Measurements from ENCODE around the gene TYRO3.
"Not testable (repeated sequence)": the region's sequence is repeated elsewhere in the genome, so short reads cannot be mapped to it uniquely, and the experiment has no call there.

TYRO3 gene

GRCh38 chr15:41577863-41578735, 19.1 kb downstream of the TYRO3 start:
- DNase-seq = no peak

DNA sequence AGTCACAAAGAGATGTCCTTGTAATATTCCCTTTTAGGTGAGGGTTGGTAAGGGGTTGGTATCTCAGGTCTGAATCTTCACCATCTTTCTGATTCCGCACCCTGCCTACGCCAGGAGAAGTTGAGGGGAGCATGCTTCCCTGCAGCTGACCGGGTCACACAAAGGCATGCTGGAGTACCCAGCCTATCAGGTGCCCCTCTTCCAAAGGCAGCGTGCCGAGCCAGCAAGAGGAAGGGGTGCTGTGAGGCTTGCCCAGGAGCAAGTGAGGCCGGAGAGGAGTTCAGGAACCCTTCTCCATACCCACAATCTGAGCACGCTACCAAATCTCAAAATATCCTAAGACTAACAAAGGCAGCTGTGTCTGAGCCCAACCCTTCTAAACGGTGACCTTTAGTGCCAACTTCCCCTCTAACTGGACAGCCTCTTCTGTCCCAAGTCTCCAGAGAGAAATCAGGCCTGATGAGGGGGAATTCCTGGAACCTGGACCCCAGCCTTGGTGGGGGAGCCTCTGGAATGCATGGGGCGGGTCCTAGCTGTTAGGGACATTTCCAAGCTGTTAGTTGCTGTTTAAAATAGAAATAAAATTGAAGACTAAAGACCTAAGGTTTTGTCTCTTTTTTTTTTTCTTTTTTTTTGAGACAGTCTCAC, 19.8 kb downstream of the TYRO3 start:
- no peak for DNase-seq

DNA sequence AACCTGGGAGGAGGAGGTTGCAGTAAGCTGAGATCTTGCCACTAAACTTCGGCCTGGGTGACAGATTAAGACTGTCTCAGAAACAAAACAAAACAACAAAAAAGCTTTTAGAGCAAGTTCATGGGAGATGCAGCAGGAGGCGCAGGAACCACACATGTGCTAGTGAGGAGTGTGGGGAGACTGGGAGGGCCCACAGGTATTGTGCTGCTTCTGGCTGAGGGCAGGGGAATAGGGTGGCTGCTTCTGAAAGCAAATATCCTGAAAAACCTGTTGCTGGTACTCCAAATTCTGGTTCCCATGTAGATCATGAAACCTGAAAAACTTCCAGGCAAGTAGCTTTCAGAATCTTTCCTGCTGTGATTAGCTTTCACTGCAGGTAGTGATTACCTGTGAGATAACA, 22.1 kb downstream of the TYRO3 start:
- DNase-seq = no peak

GRCh38 chr15:41583795-41584194, 24.8 kb downstream of the TYRO3 start:
- no peak for DNase-seq

GRCh38 chr15:41584636-41585126, 25.7 kb downstream of the TYRO3 start:
- no peak for DNase-seq

- no peak for DNase-seq
These were observed 26.4 kb downstream of the TYRO3 start for GRCh38 chr15:41585127-41586047.

DNA sequence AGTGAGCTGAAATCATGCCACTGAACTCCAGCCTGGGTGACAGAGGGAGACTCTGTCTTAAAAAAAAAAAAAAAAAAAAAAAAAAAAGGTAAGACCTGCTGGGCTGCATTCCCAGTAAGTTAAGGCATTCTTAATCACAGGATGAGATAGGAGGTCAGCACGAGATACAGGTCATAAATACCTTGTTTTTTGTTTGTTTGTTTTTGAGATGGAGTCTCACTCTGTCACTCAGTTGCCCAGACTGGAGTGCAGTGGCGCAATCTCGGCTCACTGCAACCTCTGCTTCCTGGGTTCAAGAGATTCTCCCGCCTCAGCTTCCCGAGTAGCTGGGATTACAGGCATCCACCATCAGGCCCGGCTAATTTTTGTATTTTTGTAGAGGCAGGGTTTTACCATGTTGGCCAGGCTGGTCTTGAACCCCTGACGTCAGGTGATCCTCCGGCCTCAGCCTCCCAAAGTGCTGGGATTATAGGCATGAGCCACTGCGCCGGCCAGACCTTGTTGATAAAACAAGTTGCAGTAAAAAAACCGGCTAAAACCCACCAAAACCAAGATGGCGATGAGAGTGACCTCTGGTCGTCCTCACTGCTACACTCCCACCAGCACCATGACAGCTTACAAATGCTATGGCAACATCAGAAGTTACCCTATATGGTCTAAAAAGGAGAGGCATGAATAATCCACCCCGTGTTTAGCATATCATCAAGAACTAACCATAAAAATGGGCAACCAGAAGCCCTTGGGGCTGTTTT, 27.7 kb downstream of the TYRO3 start:
- DNase-seq = not testable (repeated sequence)

DNA sequence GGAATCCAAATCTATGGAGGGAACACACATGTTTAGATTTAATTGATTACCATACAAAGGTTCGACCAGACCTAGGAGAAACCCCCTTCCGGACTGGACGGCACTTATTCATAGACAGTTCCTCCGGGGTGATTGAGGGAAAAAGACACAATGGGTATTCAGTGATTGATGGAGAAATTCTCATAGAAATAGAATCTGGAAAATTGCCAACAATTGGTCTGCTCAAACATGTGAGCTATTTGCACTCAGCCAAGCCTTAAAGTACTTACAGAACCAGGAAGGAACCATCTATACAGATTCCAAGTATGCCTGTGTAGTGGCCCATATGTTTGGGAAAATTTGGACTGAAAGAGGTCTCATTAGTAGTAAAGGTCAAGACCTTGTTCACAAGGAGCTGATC, 30.0 kb downstream of the TYRO3 start:
- DNase-seq = not testable (repeated sequence)

DNA sequence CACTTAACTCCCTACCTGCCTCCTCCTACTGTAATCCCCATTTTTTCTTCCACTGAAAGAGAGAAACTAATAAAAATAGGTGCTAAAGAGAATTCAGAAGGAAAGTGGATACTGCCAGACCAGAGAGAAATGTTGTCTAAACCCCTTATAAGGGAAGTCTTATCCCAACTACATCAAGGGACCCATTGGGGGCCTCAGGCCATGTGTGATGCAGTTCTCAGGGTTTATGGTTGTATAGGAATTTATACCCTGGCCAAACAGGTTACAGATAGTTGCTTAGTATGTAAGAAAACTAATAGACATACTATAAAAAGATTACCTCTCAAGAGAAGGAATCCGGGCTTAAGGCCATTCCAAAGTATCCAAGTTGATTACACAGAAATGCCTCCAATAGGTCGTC, 30.6 kb downstream of the TYRO3 start:
- DNase-seq = not testable (repeated sequence)

- not testable (repeated sequence) for DNase-seq
These were observed 32.2 kb downstream of the TYRO3 start for GRCh38 chr15:41591217-41591616.

GRCh38 chr15:41592718-41593117, 33.7 kb downstream of the TYRO3 start:
- not testable (repeated sequence) for DNase-seq

DNA sequence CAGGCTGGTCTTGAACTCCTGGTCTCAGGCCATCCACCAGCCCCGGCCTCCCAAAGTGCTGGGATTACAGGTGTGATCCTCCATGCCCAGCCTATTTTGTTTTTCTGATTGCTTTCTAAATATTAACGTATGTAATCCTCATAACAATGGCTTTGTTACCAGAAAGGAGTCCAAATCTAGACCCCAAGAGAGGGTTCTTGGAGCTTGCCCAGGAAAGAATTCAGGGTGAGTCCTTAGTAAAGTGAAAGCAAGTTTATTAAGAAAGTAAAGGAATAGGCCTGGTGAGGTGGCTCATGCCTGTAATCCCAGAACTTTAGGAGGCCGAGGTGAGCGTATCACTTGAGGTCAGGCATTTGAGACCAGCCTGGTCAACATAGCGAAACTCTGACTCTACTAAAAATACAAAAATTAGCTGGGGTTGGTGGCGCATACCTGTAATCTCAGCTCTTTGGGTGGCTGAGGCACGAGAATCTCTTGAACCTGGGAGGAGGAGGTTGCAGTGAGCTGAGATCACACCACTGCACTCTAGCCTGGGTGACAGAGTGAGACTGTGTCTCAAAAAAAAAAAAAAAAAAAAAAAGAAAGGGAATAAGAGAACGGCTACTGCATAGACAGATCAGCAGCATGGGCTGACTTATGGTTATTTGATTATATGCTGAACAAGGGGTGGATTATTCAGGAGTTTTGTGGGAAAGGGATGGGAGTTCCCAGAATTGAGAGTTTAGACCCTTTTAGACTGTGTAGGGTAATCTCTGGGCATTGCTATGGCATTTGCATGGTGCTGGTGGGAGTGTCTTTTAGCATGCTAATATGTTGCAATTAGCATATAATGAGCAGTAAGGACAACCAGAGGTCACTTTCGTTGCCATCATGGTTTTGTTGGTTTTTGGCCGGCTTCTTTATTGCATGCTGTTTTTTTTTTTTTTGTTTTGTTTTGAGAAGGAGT, 36.1 kb downstream of the TYRO3 start:
- no peak for DNase-seq

- DNase-seq = no peak
These were observed 38.0 kb downstream of the TYRO3 start for GRCh38 chr15:41596972-41597371.

DNA sequence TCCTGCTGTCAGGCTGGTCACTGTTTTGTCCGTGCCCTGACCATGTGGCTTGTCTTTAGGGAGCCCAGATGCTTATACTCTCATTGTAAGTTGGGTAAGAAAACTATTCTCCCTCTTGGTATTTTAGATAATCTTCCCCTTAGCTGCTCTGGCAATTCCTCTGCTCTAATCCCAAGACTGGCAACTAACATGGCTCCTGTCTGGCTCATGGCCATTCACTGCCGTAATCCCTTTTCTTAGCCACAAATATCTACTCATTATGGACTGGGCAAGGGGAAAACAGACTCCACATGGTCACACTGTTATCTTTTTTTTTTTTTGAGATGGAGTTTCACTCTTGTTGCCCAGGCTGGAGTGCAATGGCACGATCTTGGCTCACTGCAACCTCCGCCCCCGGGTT, 38.8 kb downstream of the TYRO3 start:
- no peak for DNase-seq

- DNase-seq = no peak
These were observed 40.0 kb downstream of the TYRO3 start for GRCh38 chr15:41599061-41599460.

- DNase-seq = no peak
These were observed 44.5 kb downstream of the TYRO3 start for GRCh38 chr15:41603411-41603935.

DNA sequence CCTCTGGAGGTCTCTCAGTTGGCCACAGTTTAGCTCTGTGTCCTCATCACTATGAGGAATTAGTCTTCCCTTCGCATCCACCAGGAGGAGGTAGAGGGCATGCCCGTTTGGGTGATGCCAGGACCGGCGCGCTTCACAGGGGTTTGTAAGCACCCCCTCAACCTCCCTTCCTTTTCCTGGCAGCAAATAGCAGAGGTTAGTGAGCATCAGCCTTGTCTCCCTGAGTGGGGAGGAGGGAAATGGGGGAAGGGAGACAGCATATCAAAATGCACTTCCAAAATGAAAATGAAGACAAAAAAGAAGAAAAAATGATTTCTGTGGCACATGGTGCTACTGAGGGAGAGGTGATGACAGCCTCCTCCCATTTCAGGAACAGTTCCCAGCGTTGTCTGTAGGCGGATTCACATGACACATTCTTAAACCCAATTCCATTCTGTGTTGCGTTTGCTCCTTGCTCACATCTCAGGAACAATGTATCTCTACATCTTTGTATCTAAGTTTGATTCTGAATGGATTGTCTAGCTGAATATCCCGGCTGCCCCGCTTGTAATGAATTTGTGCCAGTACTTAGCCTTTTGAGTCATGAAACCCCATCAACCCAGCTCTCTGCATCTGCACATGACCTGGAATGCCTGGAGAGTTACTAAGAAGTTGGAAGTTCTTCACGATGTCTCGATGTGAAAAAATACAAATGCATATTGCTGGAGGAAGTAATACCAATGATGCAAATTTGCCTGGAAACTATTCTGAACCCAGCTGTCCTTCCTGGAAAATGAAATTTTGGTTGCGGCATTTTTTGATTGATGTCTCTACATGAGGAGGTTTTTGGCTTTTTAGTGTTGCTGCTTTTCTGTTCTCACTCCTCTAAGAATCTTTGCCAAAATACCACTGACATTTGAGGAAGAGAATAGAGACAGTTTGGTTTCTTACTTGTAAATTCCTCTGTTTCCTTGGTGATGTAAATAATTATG, 45.2 kb downstream of the TYRO3 start:
- peak; percentile 39 for DNase-seq

- DNase-seq = no peak
These were observed 46.6 kb downstream of the TYRO3 start for GRCh38 chr15:41605566-41605965.

DNA sequence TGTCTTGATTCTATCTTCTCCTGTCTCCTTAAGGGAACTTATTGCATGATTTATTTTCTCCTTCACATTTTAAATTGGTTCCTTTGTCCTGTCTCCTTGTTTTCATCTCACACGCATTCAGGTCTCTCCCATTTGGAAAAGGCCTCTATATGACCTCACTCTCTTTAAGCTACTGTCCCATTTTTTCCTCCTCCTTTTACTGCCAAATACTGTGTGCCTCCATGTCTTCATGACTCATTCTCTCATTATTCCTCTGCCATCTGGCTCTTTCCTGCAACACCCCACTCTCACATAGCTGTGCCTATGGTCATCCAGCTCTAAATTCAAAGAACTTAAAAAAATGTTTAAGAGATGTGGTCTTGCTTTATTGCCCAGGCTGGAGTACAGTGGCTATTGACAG, 48.0 kb downstream of the TYRO3 start:
- DNase-seq = no peak

DNA sequence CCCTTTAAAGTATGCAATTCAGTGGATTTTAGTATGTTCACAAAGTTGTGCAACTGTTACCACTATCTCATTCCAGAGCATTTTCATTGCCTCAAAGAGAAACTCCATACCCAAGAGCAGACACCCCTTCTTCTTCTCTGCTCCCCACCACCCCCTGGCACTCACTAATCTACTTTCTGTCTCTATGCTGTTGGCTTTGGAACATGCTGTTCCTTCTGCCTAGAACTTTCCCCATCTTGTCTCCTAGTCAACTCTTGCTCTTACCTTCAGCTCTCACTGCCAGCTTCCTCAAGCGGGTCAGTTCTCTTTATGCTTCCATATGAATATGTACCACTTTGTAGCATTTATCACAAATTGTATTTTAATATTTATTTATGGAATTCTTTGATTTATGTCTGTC, 50.1 kb downstream of the TYRO3 start:
- DNase-seq = no peak
